Endothelial cell (in vitro differentiated cells): ENCODE data around the gene PIWIL4. TPM values are rescaled to one million over a fixed set of nuclear protein-coding genes. Genes with fewer than 3 reads are reported as not detected.
A peak's percentile ranks its signal among the peaks of the same experiment; 100 is the strongest.

Source experiments
- DNase-seq: peaks from one replicate; pipeline ENCODE4 v3.0.0; 2021; ENCODE audit warnings: low spot score
- H3K27ac Mint-ChIP-seq: one replicate; pipeline ENCODE4 v1.8.0; 2021; ENCODE audit warnings: mixed read lengths, inconsistent platforms; ENCODE audit not compliant: unreplicated experiment
- H3K27me3 Mint-ChIP-seq: one replicate; pipeline ENCODE4 v1.8.0; 2021; ENCODE audit warnings: mild to moderate bottlenecking, moderate library complexity, mixed read lengths, inconsistent platforms; ENCODE audit not compliant: unreplicated experiment
- H3K36me3 Mint-ChIP-seq: one replicate; pipeline ENCODE4 v1.8.0; 2021; ENCODE audit warnings: mild to moderate bottlenecking, low read depth, mixed read lengths, inconsistent platforms; ENCODE audit not compliant: unreplicated experiment
- H3K4me1 Mint-ChIP-seq: one replicate; pipeline ENCODE4 v1.8.0; 2021; ENCODE audit warnings: mild to moderate bottlenecking, mixed read lengths, inconsistent platforms; ENCODE audit not compliant: unreplicated experiment
- H3K4me3 Mint-ChIP-seq: one replicate; pipeline ENCODE4 v1.8.0; 2021; ENCODE audit warnings: mild to moderate bottlenecking, mixed read lengths, inconsistent platforms; ENCODE audit not compliant: unreplicated experiment
- H3K9me3 Mint-ChIP-seq: one replicate; pipeline ENCODE4 v1.8.0; 2021; ENCODE audit warnings: mixed read lengths, inconsistent platforms; ENCODE audit not compliant: unreplicated experiment
- long read RNA-seq: library from polyadenylated mRNA; unstranded; transcript quantifications from one replicate; pipeline ENCODE4 v2.0.0, GENCODE V29; 2020; ENCODE audit not compliant: unreplicated experiment
- total RNA-seq: library from RNA; stranded (reverse); fragmentation: NEBNext Ultra II Directional; extraction: Animal tissue kit (Norgen Biotek cat#: 25700); gene quantifications from one replicate; pipeline ENCODE4 v1.2.1, GENCODE V29; 2021; ENCODE audit not compliant: unreplicated experiment
- TF ChIP-seq, protein P1 (sequence below): fragments of 200-600 bp; sonication (generic); IDR thresholded peaks from one replicate; pipeline ENCODE4 v1.5.0; 2021; ENCODE audit warnings: antibody characterized with exemption; ENCODE audit not compliant: unreplicated experiment

The PIWIL4 gene
- total RNA-seq: 0.54 TPM
- long read RNA-seq: 0 reads

DNA sequence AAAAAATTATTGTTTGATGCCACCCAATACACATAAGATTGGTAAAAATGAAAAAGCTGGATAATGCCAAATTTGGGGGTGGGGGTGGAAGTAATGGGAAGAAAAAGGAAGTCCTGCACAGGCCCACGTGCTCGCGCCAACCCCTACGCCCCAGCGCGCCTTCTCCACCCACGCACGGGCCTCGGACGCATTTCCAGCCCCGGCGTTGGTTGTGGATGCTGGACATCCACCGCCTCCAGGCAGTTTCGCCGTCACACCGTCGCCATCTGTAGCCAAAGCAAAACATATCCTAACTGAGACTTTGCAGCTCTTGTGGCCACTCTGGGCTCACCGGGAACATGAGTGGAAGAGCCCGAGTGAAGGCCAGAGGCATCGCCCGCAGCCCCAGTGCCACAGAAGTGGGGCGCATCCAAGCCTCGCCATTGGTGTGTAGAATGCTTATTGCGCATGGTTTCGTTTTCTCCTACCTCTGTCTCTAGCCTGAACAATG, at the start of gene PIWIL4:
Gene PIWIL4, plus strand, starts transcription at position 188 of the 490 bp plus-strand sequence. Its CDS starts 151 bp downstream, at position 339.
- DNase-seq: no peak
- H3K9me3 Mint-ChIP-seq: no peaks in the 10 kb centered on the region
- peaks cover 6% of the 10 kb centered on the region for H3K4me1 Mint-ChIP-seq
- H3K27me3 Mint-ChIP-seq: no peaks in the 10 kb centered on the region
- no peaks in the 10 kb centered on the region for H3K36me3 Mint-ChIP-seq
- H3K27ac Mint-ChIP-seq: no peak within 1 kb of the TSS
- H3K4me3 Mint-ChIP-seq: no peak within 1 kb of the TSS
- TF ChIP-seq, protein P1, sequence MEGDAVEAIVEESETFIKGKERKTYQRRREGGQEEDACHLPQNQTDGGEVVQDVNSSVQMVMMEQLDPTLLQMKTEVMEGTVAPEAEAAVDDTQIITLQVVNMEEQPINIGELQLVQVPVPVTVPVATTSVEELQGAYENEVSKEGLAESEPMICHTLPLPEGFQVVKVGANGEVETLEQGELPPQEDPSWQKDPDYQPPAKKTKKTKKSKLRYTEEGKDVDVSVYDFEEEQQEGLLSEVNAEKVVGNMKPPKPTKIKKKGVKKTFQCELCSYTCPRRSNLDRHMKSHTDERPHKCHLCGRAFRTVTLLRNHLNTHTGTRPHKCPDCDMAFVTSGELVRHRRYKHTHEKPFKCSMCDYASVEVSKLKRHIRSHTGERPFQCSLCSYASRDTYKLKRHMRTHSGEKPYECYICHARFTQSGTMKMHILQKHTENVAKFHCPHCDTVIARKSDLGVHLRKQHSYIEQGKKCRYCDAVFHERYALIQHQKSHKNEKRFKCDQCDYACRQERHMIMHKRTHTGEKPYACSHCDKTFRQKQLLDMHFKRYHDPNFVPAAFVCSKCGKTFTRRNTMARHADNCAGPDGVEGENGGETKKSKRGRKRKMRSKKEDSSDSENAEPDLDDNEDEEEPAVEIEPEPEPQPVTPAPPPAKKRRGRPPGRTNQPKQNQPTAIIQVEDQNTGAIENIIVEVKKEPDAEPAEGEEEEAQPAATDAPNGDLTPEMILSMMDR: no peak

DNA sequence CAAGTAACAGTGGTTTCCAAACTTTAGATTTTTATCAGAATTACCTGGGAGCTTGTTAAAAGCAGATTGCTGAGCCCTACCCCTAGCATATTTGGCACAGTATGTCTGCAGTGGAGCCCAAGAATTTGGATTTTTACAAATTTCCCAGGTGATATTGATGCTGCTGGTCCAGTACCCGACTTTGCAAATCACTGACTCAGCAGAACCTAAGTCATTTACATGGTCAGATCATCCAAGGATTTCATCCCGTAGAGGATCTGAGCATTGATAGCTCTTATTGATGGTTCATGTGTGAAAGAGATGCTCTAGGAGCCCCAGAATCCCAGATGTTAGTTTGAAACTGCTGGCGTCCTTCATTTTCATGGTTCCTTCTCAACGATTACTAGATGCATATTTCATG, 48.9 kb upstream of the PIWIL4 start:
- no peaks in the 10 kb centered on the region for H3K36me3 Mint-ChIP-seq
- H3K4me3 Mint-ChIP-seq: no peak overlapping the region
- DNase-seq: no peak
- H3K4me1 Mint-ChIP-seq: peaks cover 2% of the 10 kb centered on the region
- H3K27ac Mint-ChIP-seq: no peak overlapping the region
- H3K9me3 Mint-ChIP-seq: no peaks in the 10 kb centered on the region
- TF ChIP-seq, protein P1: no peak
- peaks cover 3% of the 10 kb centered on the region for H3K27me3 Mint-ChIP-seq

DNA sequence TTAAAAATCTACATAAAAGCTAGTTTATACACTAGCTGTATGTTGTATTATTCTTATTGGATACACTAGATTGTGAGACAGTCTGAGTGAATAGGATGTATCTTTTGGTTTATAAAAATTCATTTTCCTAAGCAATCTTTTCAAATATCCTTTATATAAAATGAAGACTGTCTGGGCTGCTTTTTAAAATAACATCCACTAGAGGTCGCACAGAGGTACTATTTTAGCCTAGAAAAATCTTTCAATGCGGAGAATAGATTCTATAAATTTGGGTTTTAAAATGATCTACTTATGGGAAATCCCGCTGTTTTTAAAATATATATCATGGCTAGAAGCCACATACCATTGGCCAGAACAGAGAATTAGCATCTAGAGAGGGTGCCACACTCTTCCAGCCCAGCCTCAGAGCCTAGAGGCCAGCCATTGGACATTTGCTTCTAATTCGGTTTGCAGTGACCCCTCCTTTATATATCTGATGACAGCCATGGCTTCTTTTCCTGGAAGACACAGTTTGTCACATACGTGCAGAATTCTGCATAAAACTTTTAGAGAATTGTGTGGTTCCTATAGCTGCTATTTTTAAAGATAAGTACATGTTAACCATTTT, 47.6 kb upstream of the PIWIL4 start:
- Mint-ChIP-seq H3K4me3 (no peak overlapping the region), H3K36me3 (no peaks in the 10 kb centered on the region), H3K27ac (no peak overlapping the region), H3K27me3 (peaks cover 3% of the 10 kb centered on the region), H3K4me1 (peaks cover 2% of the 10 kb centered on the region), H3K9me3 (no peaks in the 10 kb centered on the region)
- TF ChIP-seq, protein P1: peak; percentile 77
- DNase-seq: no peak

DNA sequence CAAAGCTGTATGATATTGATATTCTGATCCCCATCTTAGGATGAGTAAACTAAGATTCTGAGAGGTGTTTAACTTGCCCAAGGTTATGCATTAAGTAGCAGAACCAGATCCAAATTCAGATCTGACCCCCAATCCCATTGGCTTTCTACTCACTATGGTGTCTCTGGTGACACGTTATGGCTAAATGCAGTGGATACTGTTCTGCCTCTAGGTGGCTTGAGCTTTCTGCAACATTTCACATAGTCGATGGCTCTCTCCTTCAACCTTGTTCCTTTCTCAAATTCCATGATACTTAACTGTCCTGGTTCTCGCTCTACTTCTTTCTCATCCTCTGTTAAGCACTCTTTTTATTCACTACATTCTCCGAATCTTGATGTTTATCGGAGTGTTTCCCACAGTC, 45.5 kb upstream of the PIWIL4 start:
- Mint-ChIP-seq H3K9me3 (no peaks in the 10 kb centered on the region), H3K27ac (no peak overlapping the region), H3K4me3 (no peak overlapping the region), H3K27me3 (no peaks in the 10 kb centered on the region), H3K4me1 (no peaks in the 10 kb centered on the region), H3K36me3 (no peaks in the 10 kb centered on the region)
- TF ChIP-seq, protein P1: peak; percentile 55
- no peak for DNase-seq

DNA sequence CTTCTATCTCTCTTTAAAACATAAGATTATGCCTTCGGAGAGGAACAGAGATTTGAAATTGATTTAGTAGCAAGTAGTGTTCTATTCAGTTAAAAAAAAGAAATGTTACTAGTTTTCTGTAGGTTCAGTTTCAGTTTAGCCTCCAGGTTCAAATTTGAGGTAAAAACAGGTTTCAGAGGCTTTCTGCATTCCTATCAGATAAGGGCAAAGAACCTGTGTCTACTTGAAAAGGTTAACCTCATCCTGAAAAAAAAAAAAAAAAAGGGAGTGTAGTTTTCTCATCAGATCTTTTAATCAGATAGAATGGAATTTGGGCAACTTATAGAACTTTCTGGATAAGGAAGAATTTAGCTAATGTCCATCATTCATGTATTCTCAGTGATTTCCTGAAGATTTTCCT, 42.8 kb upstream of the PIWIL4 start:
- no peak for DNase-seq
- H3K4me3 Mint-ChIP-seq: no peak overlapping the region
- no peaks in the 10 kb centered on the region for H3K4me1 Mint-ChIP-seq
- no peak overlapping the region for H3K27ac Mint-ChIP-seq
- TF ChIP-seq, protein P1: no peak
- no peaks in the 10 kb centered on the region for H3K9me3 Mint-ChIP-seq
- no peaks in the 10 kb centered on the region for H3K27me3 Mint-ChIP-seq
- H3K36me3 Mint-ChIP-seq: no peaks in the 10 kb centered on the region
